ENCODE data around the gene CACYBP. TPM values are rescaled to one million over a fixed set of nuclear protein-coding genes. Genes with fewer than 3 reads are reported as not detected.
"Not testable (repeated sequence)": the region's sequence is repeated elsewhere in the genome, so short reads cannot be mapped to it uniquely, and the experiment has no call there.

The CACYBP gene
- total RNA-seq, 1 donor from 2014 or later = 342 TPM

GRCh38 chr1:174999216-174999935 is 371 bp upstream of the CACYBP start:
- Mint-ChIP-seq H3K4me3 (no peak overlapping the region), H3K27me3 (ENCODE audit: insufficient read depth) (no peaks in the 10 kb centered on the region), H3K36me3 (ENCODE audit: low read depth) (peaks cover 19% of the 10 kb centered on the region), H3K27ac (no peak overlapping the region), H3K4me1 (ENCODE audit: low read depth) (peaks cover 29% of the 10 kb centered on the region), H3K9me3 (no peaks in the 10 kb centered on the region)
- peak; percentile 96 for DNase-seq (ENCODE audit: low spot score)
- intact Hi-C loops (cut with micrococcal nuclease) = loop anchor here (1.0 to 5.0 kb wide), 10 partner anchors 24 to 1577 kb away; partner anchors contain the start of genes MRPS14, PRDX6, RC3H1 and ZBTB37

- H3K27me3 Mint-ChIP-seq (ENCODE audit: insufficient read depth) = no peaks in the 10 kb centered on the region
- no peaks in the 10 kb centered on the region for H3K9me3 Mint-ChIP-seq
- DNase-seq (ENCODE audit: low spot score) = no peak
- H3K4me1 Mint-ChIP-seq (ENCODE audit: low read depth) = peaks cover 39% of the 10 kb centered on the region
- H3K4me3 Mint-ChIP-seq = no peak overlapping the region
- H3K36me3 Mint-ChIP-seq (ENCODE audit: low read depth) = peaks cover 29% of the 10 kb centered on the region
- peak overlapping the region; percentile 88 for H3K27ac Mint-ChIP-seq
- intact Hi-C loops (cut with micrococcal nuclease) = loop anchor here (1.0 kb wide), 1 partner anchor 841 kb away; the partner anchor contains the start of gene RABGAP1L
Measured at GRCh38 chr1:175000697-175001187, 995 bp downstream of the CACYBP start.

- Mint-ChIP-seq H3K9me3 (no peaks in the 10 kb centered on the region), H3K4me3 (peak overlapping the region; percentile 67), H3K4me1 (ENCODE audit: low read depth) (peaks cover 48% of the 10 kb centered on the region), H3K27me3 (ENCODE audit: insufficient read depth) (no peaks in the 10 kb centered on the region), H3K36me3 (ENCODE audit: low read depth) (peaks cover 39% of the 10 kb centered on the region), H3K27ac (peak overlapping the region; percentile 71)
- no peak for DNase-seq (ENCODE audit: low spot score)
- intact Hi-C loops (cut with micrococcal nuclease) = no loop called here
Measured at GRCh38 chr1:175002910-175003517, 3.3 kb downstream of the CACYBP start.

GRCh38 chr1:175003521-175003920 is 3.8 kb downstream of the CACYBP start:
- Mint-ChIP-seq H3K4me3 (peak overlapping the region; percentile 67), H3K4me1 (ENCODE audit: low read depth) (peaks cover 51% of the 10 kb centered on the region), H3K27me3 (ENCODE audit: insufficient read depth) (no peaks in the 10 kb centered on the region), H3K27ac (peak overlapping the region; percentile 71), H3K9me3 (no peaks in the 10 kb centered on the region), H3K36me3 (ENCODE audit: low read depth) (peaks cover 44% of the 10 kb centered on the region)
- intact Hi-C loops (cut with micrococcal nuclease) = no loop called here
- no peak for DNase-seq (ENCODE audit: low spot score)

GRCh38 chr1:175005085-175005783 is 5.5 kb downstream of the CACYBP start:
- intact Hi-C loops (cut with micrococcal nuclease) = no loop called here
- Mint-ChIP-seq H3K4me3 (no peak overlapping the region), H3K9me3 (no peaks in the 10 kb centered on the region), H3K27ac (peak overlapping the region; percentile 72), H3K36me3 (ENCODE audit: low read depth) (peaks cover 51% of the 10 kb centered on the region), H3K27me3 (ENCODE audit: insufficient read depth) (no peaks in the 10 kb centered on the region), H3K4me1 (ENCODE audit: low read depth) (peaks cover 57% of the 10 kb centered on the region)
- no peak for DNase-seq (ENCODE audit: low spot score)

GRCh38 chr1:175009532-175009931 is 9.8 kb downstream of the CACYBP start:
- no peak overlapping the region for H3K4me3 Mint-ChIP-seq
- H3K9me3 Mint-ChIP-seq = no peaks in the 10 kb centered on the region
- intact Hi-C loops (cut with micrococcal nuclease) = no loop called here
- H3K27me3 Mint-ChIP-seq (ENCODE audit: insufficient read depth) = no peaks in the 10 kb centered on the region
- peaks cover 65% of the 10 kb centered on the region for H3K36me3 Mint-ChIP-seq (ENCODE audit: low read depth)
- DNase-seq (ENCODE audit: low spot score) = no peak
- H3K27ac Mint-ChIP-seq = peak overlapping the region; percentile 37
- H3K4me1 Mint-ChIP-seq (ENCODE audit: low read depth) = peaks cover 32% of the 10 kb centered on the region

- Mint-ChIP-seq H3K27me3 (ENCODE audit: insufficient read depth) (no peaks in the 10 kb centered on the region), H3K4me1 (ENCODE audit: low read depth) (peaks cover 18% of the 10 kb centered on the region), H3K27ac (peak overlapping the region; percentile 2), H3K36me3 (ENCODE audit: low read depth) (peaks cover 61% of the 10 kb centered on the region), H3K9me3 (no peaks in the 10 kb centered on the region), H3K4me3 (no peak overlapping the region)
- DNase-seq (ENCODE audit: low spot score) = no peak
- intact Hi-C loops (cut with micrococcal nuclease) = no loop called here
Measured at GRCh38 chr1:175013445-175013844, 13.7 kb downstream of the CACYBP start.

GRCh38 chr1:175015243-175015642 is 15.5 kb downstream of the CACYBP start:
- Mint-ChIP-seq H3K27ac (peak overlapping the region; percentile 13), H3K4me1 (ENCODE audit: low read depth) (peaks cover 12% of the 10 kb centered on the region), H3K27me3 (ENCODE audit: insufficient read depth) (no peaks in the 10 kb centered on the region), H3K36me3 (ENCODE audit: low read depth) (peaks cover 57% of the 10 kb centered on the region), H3K4me3 (no peak overlapping the region), H3K9me3 (no peaks in the 10 kb centered on the region)
- no peak for DNase-seq (ENCODE audit: low spot score)
- intact Hi-C loops (cut with micrococcal nuclease) = no loop called here

GRCh38 chr1:175019524-175019923 is 19.8 kb downstream of the CACYBP start:
- Mint-ChIP-seq H3K36me3 (ENCODE audit: low read depth) (peaks cover 35% of the 10 kb centered on the region), H3K4me3 (no peak overlapping the region), H3K27me3 (ENCODE audit: insufficient read depth) (no peaks in the 10 kb centered on the region), H3K9me3 (peaks cover 1% of the 10 kb centered on the region), H3K27ac (no peak overlapping the region), H3K4me1 (ENCODE audit: low read depth) (peaks cover 26% of the 10 kb centered on the region)
- no peak for DNase-seq (ENCODE audit: low spot score)
- intact Hi-C loops (cut with micrococcal nuclease) = no loop called here

GRCh38 chr1:175023043-175023921 is 23.5 kb downstream of the CACYBP start, which contains the start of gene MRPS14:
Gene MRPS14, minus strand, starts transcription at chr1:175023425. Its CDS starts 17 bp downstream, at chr1:175023408.
- intact Hi-C loops (cut with micrococcal nuclease) = loop anchor here (1.0 to 5.0 kb wide), 9 partner anchors 13 to 1199 kb away; partner anchors contain the start of genes CACYBP, CENPL, COP1 and DARS2

GRCh38 chr1:175023922-175024242 is 24.1 kb downstream of the CACYBP start:
- H3K9me3 Mint-ChIP-seq; DNase-seq (ENCODE audit: low spot score); H3K27me3 Mint-ChIP-seq (ENCODE audit: insufficient read depth): not testable (repeated sequence)
- Mint-ChIP-seq H3K4me3 (peak overlapping the region; percentile 95), H3K27ac (peak overlapping the region; percentile 93), H3K36me3 (ENCODE audit: low read depth) (peaks cover 11% of the 10 kb centered on the region), H3K4me1 (ENCODE audit: low read depth) (peaks cover 19% of the 10 kb centered on the region)
- intact Hi-C loops (cut with micrococcal nuclease) = loop anchor here (1.0 to 5.0 kb wide), 9 partner anchors 14 to 1200 kb away; partner anchors contain the start of genes CACYBP, CENPL, COP1 and DARS2

More at GRCh38 chr1:175023043-175023921, 23.5 kb downstream of the CACYBP start, which contains the start of gene MRPS14:
- Mint-ChIP-seq H3K9me3 (peaks cover 5% of the 10 kb centered on the region), H3K36me3 (ENCODE audit: low read depth) (peaks cover 15% of the 10 kb centered on the region), H3K27me3 (ENCODE audit: insufficient read depth) (no peaks in the 10 kb centered on the region), H3K27ac (peak within 1 kb of the TSS; percentile 93), H3K4me3 (peak within 1 kb of the TSS; percentile 95), H3K4me1 (ENCODE audit: low read depth) (peaks cover 19% of the 10 kb centered on the region)
- peak; percentile 95 for DNase-seq (ENCODE audit: low spot score)

GRCh38 chr1:175024773-175025172 is 25.0 kb downstream of the CACYBP start:
- intact Hi-C loops (cut with micrococcal nuclease) = loop anchor here (5.0 kb wide), 2 partner anchors 48 to 183 kb away; no protein-coding TSS in a partner anchor
- H3K4me3 Mint-ChIP-seq = peak overlapping the region; percentile 40
- peaks cover 5% of the 10 kb centered on the region for H3K9me3 Mint-ChIP-seq
- peaks cover 27% of the 10 kb centered on the region for H3K4me1 Mint-ChIP-seq (ENCODE audit: low read depth)
- no peaks in the 10 kb centered on the region for H3K27me3 Mint-ChIP-seq (ENCODE audit: insufficient read depth)
- H3K36me3 Mint-ChIP-seq (ENCODE audit: low read depth) = peaks cover 10% of the 10 kb centered on the region
- no peak for DNase-seq (ENCODE audit: low spot score)
- peak overlapping the region; percentile 42 for H3K27ac Mint-ChIP-seq

Data from activated T-helper 1 cell treated with anti-CD3 and anti-CD28 coated beads, Interleukin-12 subunit alpha, Interleukin-12 subunit beta, Interleukin-2, Interleukin-4 antibody, amounts not matched to agents 30 ng/mL and 10 ng/mL and 1 ng/mL, durations not matched to agents 14 hours and 24 hours and 36 hours (primary cell).